ENCODE measurements around the gene S100A16. TPM values are rescaled to one million over a fixed set of nuclear protein-coding genes. Genes with fewer than 3 reads are reported as not detected.
"Not testable (repeated sequence)": the region's sequence is repeated elsewhere in the genome, so short reads cannot be mapped to it uniquely, and the experiment has no call there.

The S100A16 gene
- total and polyA plus RNA-seq, 9 of the 15 experiments (the other 6 are each of a cell fraction or from before 2014, with no cell fraction given), result 1.6 to 6.9 (median 4.3) TPM

DNA sequence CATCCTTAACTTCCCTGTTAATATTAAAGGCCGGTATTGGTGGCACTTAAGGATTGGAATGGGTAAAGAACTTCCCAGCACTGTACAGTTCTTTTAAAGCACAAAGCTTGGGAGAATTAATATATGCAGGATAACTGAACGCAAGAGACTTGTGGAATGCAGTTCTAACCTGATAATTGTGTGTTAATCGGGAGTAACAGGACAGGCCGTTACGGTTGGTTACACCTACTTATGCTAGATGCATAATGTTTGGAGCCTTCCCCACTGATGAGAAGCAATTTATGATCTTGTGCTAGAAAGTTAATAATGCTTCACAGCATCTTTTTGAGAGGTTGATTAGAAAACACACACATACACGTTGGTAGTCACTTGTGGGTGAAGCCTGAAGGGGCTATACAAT is 27.9 kb upstream of the S100A16 start:
- Histone ChIP-seq H2AFZ (ENCODE audit: low read depth, low read length) (no peak overlapping the region), H3K4me2 (ENCODE audit: insufficient read depth, low read length) (no peak overlapping the region), H3K4me3 (no peak overlapping the region), H3K9ac (ENCODE audit: insufficient read depth in 1 of 2, low read depth in 2 of 2, low read length in 2 of 2) (no peak overlapping the region), H3K4me1 (replicated peaks in 1 of 2; ENCODE audit: control insufficient read depth in 2 of 2, insufficient read depth in 2 of 2, low read length in 2 of 2) (peaks cover 0 to 6% of the 10 kb centered on the region in 2 experiments; a peak in 4 of 5 replicates), H3K27me3 (ENCODE audit: control insufficient read depth in 2 of 2, insufficient read depth in 2 of 2, low read length in 2 of 2) (no peaks in the 10 kb centered on the region), H3K36me3 (ENCODE audit: control insufficient read depth, insufficient read depth, low read length) (peaks cover 100% of the 10 kb centered on the region), H3K9me1 (ENCODE audit: control insufficient read depth, insufficient read depth, low read length) (no peaks in the 10 kb centered on the region), H3K9me3 (replicated peaks; ENCODE audit: control insufficient read depth, insufficient read depth, low read depth, low read length) (no peaks in the 10 kb centered on the region), H4K20me1 (replicated peaks; ENCODE audit: control insufficient read depth, insufficient read depth, low read length) (no peaks in the 10 kb centered on the region; the same call in 1 of the 2 replicates), H3K79me2 (ENCODE audit: control insufficient read depth, insufficient read depth, low read length) (peaks cover 36% of the 10 kb centered on the region), H3K27ac (ENCODE audit: extremely low read depth, low read depth, low read length) (no peak overlapping the region)
- DNase-seq (ENCODE audit: extremely low read depth in 1 of 4, low spot score in 3 of 4), result no peak
- TF ChIP-seq POLR2AphosphoS5 (IDR thresholded peaks at IDR 0.05; ENCODE audit: control insufficient read depth, insufficient read depth, low read depth, low read length), result 0 out of 2 replicates have a peak, but pooled peaks have one; percentile 34
- TF ChIP-seq, protein P1, sequence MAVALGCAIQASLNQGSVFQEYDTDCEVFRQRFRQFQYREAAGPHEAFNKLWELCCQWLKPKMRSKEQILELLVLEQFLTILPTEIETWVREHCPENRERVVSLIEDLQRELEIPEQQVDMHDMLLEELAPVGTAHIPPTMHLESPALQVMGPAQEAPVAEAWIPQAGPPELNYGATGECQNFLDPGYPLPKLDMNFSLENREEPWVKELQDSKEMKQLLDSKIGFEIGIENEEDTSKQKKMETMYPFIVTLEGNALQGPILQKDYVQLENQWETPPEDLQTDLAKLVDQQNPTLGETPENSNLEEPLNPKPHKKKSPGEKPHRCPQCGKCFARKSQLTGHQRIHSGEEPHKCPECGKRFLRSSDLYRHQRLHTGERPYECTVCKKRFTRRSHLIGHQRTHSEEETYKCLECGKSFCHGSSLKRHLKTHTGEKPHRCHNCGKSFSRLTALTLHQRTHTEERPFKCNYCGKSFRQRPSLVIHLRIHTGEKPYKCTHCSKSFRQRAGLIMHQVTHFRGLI (CRISPR knock-in tag; IDR thresholded peaks at IDR 0.05), result no peak
- TF ChIP-seq RBFOX2 (IDR thresholded peaks at IDR 0.05; ENCODE audit: low read depth, low read length), result no peak
- no peak for FAIRE-seq
- BruUV-seq (replicated peaks), result no TSS peak
- WGBS (ENCODE audit: insufficient coverage, low coverage, missing lambda C conversion rate), result 94% methylated on average over 6 of the region's 6 CpGs
- in situ Hi-C loops (cut with MboI), result no loop called here
- ATAC-seq, result no peak
- intact Hi-C loops (cut with micrococcal nuclease), result no loop called here
- CTCF ChIA-PET (ENCODE audit: low intra/inter-chr PET ratio), result no interaction called here
- POLR2A ChIA-PET, result interaction anchor here (1.0 to 11.6 kb wide), 4 partner anchors 9 to 125 kb away, joined by 3 to 205 read pairs (median 13); partner anchors contain the start of gene S100A13

DNA sequence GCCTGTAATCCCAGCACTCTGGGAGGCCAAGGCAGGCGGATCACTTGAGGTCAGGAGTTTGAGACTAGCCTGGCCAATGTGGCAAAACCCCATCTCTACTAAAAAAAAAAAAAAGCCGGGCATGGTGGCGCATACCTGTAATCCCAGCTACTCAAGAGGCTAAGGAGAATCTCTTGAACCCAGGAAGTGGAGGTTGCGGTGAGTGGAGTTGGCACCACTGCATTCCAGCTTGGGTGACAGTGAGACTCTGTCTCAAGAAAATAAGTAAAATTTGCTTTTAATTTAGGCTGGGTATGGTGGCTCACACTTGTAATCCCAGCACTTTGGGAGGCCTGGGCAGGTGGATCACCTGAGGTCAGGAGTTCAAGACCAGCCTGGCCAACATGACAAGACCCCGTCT is 27.3 kb upstream of the S100A16 start:
- peaks cover 43% of the 10 kb centered on the region for H3K79me2 ChIP-seq (ENCODE audit: control insufficient read depth, insufficient read depth, low read length)
- H3K4me2 ChIP-seq (ENCODE audit: insufficient read depth, low read length); H3K27ac ChIP-seq (ENCODE audit: extremely low read depth, low read depth, low read length); H3K9ac ChIP-seq (ENCODE audit: insufficient read depth in 1 of 2, low read depth in 2 of 2, low read length in 2 of 2); H3K27me3 ChIP-seq (ENCODE audit: control insufficient read depth in 2 of 2, insufficient read depth in 2 of 2, low read length in 2 of 2); ATAC-seq; H3K9me3 ChIP-seq (replicated peaks; ENCODE audit: control insufficient read depth, insufficient read depth, low read depth, low read length); DNase-seq (ENCODE audit: extremely low read depth in 1 of 4, low spot score in 3 of 4); H3K4me1 ChIP-seq (replicated peaks in 1 of 2; ENCODE audit: control insufficient read depth in 2 of 2, insufficient read depth in 2 of 2, low read length in 2 of 2); in situ Hi-C loops (cut with MboI); H4K20me1 ChIP-seq (replicated peaks; ENCODE audit: control insufficient read depth, insufficient read depth, low read length); H3K9me1 ChIP-seq (ENCODE audit: control insufficient read depth, insufficient read depth, low read length); BruUV-seq (replicated peaks); H2AFZ ChIP-seq (ENCODE audit: low read depth, low read length); CTCF ChIA-PET (ENCODE audit: low intra/inter-chr PET ratio); H3K4me3 ChIP-seq; intact Hi-C loops (cut with micrococcal nuclease); FAIRE-seq: not testable (repeated sequence)
- WGBS (ENCODE audit: insufficient coverage, low coverage, missing lambda C conversion rate), result 96% methylated on average over 5 of the region's 5 CpGs
- peaks cover 97% of the 10 kb centered on the region for H3K36me3 ChIP-seq (ENCODE audit: control insufficient read depth, insufficient read depth, low read length)
- TF ChIP-seq ZFX (CRISPR knock-in tag; IDR thresholded peaks at IDR 0.05), result peak; percentile 17; the same call in 1 of the 2 replicates
- POLR2A ChIA-PET, result interaction anchor here (0.6 to 11.6 kb wide), 11 partner anchors 9 to 808 kb away, joined by 3 to 205 read pairs (median 3); partner anchors contain the start of genes RPS27 and S100A13

Data from K562 (cell line).